Nephron progenitor cell (in vitro differentiated cells): Measurements from ENCODE around the gene ACOT7.
"Not testable (repeated sequence)": the region's sequence is repeated elsewhere in the genome, so short reads cannot be mapped to it uniquely, and the experiment has no call there.

ENCODE experiments used
- DNase-seq: peaks from one replicate; pipeline ENCODE4 v3.0.0; 2021
- H3K27ac Mint-ChIP-seq: 2 replicates; pipeline ENCODE4 v1.8.0; 2021; ENCODE audit warnings: mild to moderate bottlenecking, moderate library complexity, mixed read lengths
- H3K27me3 Mint-ChIP-seq: 2 replicates; pipeline ENCODE4 v1.8.0; 2021; ENCODE audit warnings: mild to moderate bottlenecking, low read depth, mixed read lengths; ENCODE audit not compliant: poor library complexity
- H3K36me3 Mint-ChIP-seq: 2 replicates; pipeline ENCODE4 v1.8.0; 2021; ENCODE audit warnings: low read depth, mixed read lengths
- H3K4me1 Mint-ChIP-seq: 2 replicates; pipeline ENCODE4 v1.8.0; 2021; ENCODE audit warnings: mixed read lengths
- H3K4me3 Mint-ChIP-seq: 2 replicates; pipeline ENCODE4 v1.8.0; 2021; ENCODE audit warnings: mild to moderate bottlenecking, moderate library complexity, mixed read lengths
- H3K9me3 Mint-ChIP-seq: 2 replicates; pipeline ENCODE4 v1.8.0; 2021; ENCODE audit warnings: mild to moderate bottlenecking, moderate library complexity, mixed read lengths
- TF ChIP-seq, protein P1 (sequence below): fragments of 200-600 bp; sonication (generic); IDR thresholded peaks from 2 replicates; pipeline ENCODE4 v1.5.0; 2021; ENCODE audit warnings: antibody characterized with exemption

The ACOT7 gene, protein sequence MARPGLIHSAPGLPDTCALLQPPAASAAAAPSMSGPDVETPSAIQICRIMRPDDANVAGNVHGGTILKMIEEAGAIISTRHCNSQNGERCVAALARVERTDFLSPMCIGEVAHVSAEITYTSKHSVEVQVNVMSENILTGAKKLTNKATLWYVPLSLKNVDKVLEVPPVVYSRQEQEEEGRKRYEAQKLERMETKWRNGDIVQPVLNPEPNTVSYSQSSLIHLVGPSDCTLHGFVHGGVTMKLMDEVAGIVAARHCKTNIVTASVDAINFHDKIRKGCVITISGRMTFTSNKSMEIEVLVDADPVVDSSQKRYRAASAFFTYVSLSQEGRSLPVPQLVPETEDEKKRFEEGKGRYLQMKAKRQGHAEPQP

DNA sequence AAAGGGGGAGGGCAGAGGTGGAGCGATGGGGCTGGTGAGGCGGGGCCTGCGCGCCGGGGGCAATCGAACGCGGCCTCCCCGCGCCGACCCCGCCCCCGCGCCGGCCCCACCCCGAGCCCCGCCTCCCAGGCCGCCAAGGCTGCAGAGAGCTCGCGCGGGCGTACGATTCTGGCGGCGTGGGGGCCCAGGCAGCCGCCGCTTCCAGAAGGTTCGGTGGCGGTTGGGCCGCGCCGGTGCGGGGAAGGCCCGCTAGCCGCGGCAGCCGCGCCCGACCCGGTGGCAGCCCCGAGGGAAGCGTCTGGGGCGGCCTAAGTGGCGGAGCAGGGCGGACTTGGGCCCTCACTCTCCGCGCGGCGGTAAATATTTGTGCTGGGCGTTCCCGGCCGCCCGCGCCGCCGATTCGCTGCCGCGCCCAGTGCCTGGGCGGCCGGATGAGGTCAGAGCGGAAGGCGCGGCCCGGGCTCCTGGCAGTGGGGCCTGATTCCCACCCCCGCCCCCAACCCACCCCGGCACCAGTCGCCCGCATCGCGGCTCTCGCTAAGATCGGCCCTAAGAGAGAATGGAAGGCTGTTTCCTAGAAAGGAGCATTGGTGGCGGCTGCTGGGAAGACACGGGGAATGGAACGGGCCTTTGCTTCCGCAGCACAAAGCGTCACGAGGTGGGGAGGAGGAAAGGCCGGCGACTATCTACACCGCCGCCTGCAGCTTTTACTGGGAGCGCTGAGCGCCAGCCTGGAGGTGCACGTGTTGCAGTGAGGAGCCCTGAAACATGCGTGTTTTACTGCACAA is at the start of gene ACOT7:
ACOT7 (minus strand) TSS at position 368 of the 788 bp plus-strand sequence. CDS start 368 bp downstream, outside the sequence.
- H3K27ac Mint-ChIP-seq, result peak within 1 kb of the TSS; percentile 89
- H3K27me3 Mint-ChIP-seq, result peaks cover 40% of the 10 kb centered on the region
- TF ChIP-seq, protein P1, sequence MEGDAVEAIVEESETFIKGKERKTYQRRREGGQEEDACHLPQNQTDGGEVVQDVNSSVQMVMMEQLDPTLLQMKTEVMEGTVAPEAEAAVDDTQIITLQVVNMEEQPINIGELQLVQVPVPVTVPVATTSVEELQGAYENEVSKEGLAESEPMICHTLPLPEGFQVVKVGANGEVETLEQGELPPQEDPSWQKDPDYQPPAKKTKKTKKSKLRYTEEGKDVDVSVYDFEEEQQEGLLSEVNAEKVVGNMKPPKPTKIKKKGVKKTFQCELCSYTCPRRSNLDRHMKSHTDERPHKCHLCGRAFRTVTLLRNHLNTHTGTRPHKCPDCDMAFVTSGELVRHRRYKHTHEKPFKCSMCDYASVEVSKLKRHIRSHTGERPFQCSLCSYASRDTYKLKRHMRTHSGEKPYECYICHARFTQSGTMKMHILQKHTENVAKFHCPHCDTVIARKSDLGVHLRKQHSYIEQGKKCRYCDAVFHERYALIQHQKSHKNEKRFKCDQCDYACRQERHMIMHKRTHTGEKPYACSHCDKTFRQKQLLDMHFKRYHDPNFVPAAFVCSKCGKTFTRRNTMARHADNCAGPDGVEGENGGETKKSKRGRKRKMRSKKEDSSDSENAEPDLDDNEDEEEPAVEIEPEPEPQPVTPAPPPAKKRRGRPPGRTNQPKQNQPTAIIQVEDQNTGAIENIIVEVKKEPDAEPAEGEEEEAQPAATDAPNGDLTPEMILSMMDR, result no peak
- no peaks in the 10 kb centered on the region for H3K9me3 Mint-ChIP-seq
- H3K36me3 Mint-ChIP-seq, result peaks cover 6% of the 10 kb centered on the region
- DNase-seq, result peak; percentile 90
- H3K4me3 Mint-ChIP-seq, result peak within 1 kb of the TSS; percentile 83
- H3K4me1 Mint-ChIP-seq, result peaks cover 28% of the 10 kb centered on the region

DNA sequence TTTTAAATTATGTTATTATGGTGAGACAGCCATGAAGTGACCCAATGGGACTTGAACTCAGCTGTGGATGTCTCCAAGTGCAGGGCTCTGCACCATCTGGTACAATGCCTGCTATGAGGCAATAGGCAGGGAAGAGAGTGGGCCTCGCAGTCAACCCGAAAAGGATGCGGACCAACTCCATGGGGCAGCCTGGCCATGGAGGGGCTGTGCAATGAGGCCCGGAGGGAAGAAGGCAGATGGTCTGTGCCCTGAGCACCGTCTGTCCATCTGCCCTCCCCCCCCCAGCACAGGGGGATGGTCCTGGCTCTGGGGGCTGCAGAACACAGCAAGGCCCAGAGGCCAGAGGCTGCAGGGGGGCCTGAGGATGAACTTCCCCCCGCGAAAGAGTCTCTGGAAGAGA is 48.0 kb upstream of the ACOT7 start:
- H3K27me3 Mint-ChIP-seq, result peaks cover 62% of the 10 kb centered on the region
- TF ChIP-seq, protein P1, result no peak
- H3K4me3 Mint-ChIP-seq, result no peak overlapping the region
- DNase-seq, result no peak
- no peaks in the 10 kb centered on the region for H3K9me3 Mint-ChIP-seq
- H3K36me3 Mint-ChIP-seq, result no peaks in the 10 kb centered on the region
- no peak overlapping the region for H3K27ac Mint-ChIP-seq
- peaks cover 40% of the 10 kb centered on the region for H3K4me1 Mint-ChIP-seq

- peak; percentile 81 for DNase-seq
Observed at GRCh38 chr1:6440198-6441126, 46.9 kb upstream of the ACOT7 start.

DNA sequence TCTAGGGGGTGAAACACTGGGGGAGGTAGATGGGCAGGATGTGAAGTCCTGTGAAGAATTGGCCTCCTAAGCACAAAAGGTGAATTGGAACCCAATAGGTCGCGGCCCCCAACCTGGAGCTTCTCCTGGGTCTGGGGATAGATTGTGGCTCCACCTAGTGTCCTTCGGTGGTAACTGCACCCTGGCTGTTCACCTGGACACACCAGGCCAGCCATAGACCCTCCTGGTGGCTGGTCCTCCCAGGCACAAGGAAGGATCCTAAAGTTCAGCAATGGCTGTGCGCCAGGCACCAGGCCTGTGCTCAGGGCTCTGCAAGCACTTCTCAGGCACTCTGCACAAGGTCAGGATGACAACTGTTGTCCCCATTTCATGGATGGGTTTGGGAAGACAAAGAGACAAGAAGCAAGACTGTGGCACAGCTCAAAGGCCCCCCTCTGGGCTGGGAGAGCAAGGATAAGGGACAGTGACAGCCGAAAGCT is 44.5 kb upstream of the ACOT7 start:
- peak; percentile 82 for DNase-seq
- no peak overlapping the region for H3K4me3 Mint-ChIP-seq
- TF ChIP-seq, protein P1, result peak; percentile 96
- peaks cover 65% of the 10 kb centered on the region for H3K27me3 Mint-ChIP-seq
- no peaks in the 10 kb centered on the region for H3K9me3 Mint-ChIP-seq
- peaks cover 44% of the 10 kb centered on the region for H3K4me1 Mint-ChIP-seq
- H3K27ac Mint-ChIP-seq, result no peak overlapping the region
- no peaks in the 10 kb centered on the region for H3K36me3 Mint-ChIP-seq

More at GRCh38 chr1:6440198-6441126, 46.9 kb upstream of the ACOT7 start:
- Mint-ChIP-seq H3K27me3 (peaks cover 63% of the 10 kb centered on the region), H3K27ac (no peak overlapping the region), H3K4me3 (peak overlapping the region; percentile 20), H3K36me3 (no peaks in the 10 kb centered on the region), H3K9me3 (no peaks in the 10 kb centered on the region), H3K4me1 (peaks cover 35% of the 10 kb centered on the region)
- TF ChIP-seq, protein P1, result peak; percentile 38

- not testable (repeated sequence) for H3K9me3 Mint-ChIP-seq, H3K36me3 Mint-ChIP-seq, H3K27ac Mint-ChIP-seq, H3K4me3 Mint-ChIP-seq, DNase-seq
- Mint-ChIP-seq H3K27me3 (peaks cover 58% of the 10 kb centered on the region), H3K4me1 (peaks cover 44% of the 10 kb centered on the region)
Observed at GRCh38 chr1:6437012-6437700, 43.6 kb upstream of the ACOT7 start.

GRCh38 chr1:6436277-6436676 is 42.7 kb upstream of the ACOT7 start:
- DNase-seq, H3K9me3 Mint-ChIP-seq, H3K27ac Mint-ChIP-seq, H3K4me3 Mint-ChIP-seq, H3K36me3 Mint-ChIP-seq: not testable (repeated sequence)
- Mint-ChIP-seq H3K27me3 (peaks cover 52% of the 10 kb centered on the region), H3K4me1 (peaks cover 44% of the 10 kb centered on the region)
